HEK293T (cell line): Measurements from ENCODE around the gene PSEN1.

Experiments used
- CTCF ChIA-PET: fragments of 350-600 bp; formaldehyde crosslinking; extraction: SDS; loops from one replicate; lab custom pipeline; 2021; ENCODE audit warnings: antibody characterized with exemption, inconsistent platforms; lab: Yijun Ruan, JAX
- POLR2A ChIA-PET: fragments of 350-600 bp; formaldehyde crosslinking; extraction: SDS; loops from one replicate; lab custom pipeline; 2020; ENCODE audit warnings: antibody characterized with exemption, inconsistent platforms; lab: Yijun Ruan, JAX
- DNase-seq: peaks from one replicate; pipeline ENCODE4 v3.0.0; 2012; ENCODE audit warnings: mixed read lengths; ENCODE audit errors: extremely low spot score
- ARNT ChIP-seq: fragments of 450-650 bp; IDR thresholded peaks from 2 replicates; pipeline ENCODE4 v1.6.1; 2017; ENCODE audit warnings: mild to moderate bottlenecking
- BHLHE40 ChIP-seq: fragments of 450-650 bp; IDR thresholded peaks from 2 replicates; pipeline ENCODE4 v1.6.1; 2016; ENCODE audit warnings: mild to moderate bottlenecking, moderate library complexity, borderline replicate concordance
- CTBP1 ChIP-seq: fragments of 450-650 bp; IDR thresholded peaks from 2 replicates; pipeline ENCODE4 v1.6.1; 2016; ENCODE audit warnings: borderline replicate concordance
- ELF4 ChIP-seq: fragments of 450-650 bp; IDR thresholded peaks from 2 replicates; pipeline ENCODE4 v1.6.1; 2017; ENCODE audit warnings: antibody characterized with exemption
- FOXA1 ChIP-seq: fragments of 450-650 bp; IDR thresholded peaks from 2 replicates; pipeline ENCODE4 v1.6.1; 2016; ENCODE audit warnings: mild to moderate bottlenecking
- FOXK2 ChIP-seq: fragments of 450-650 bp; IDR thresholded peaks from 2 replicates; pipeline ENCODE4 v1.6.1; 2016; ENCODE audit warnings: mild to moderate bottlenecking
- FOXM1 ChIP-seq: fragments of 450-650 bp; IDR thresholded peaks from 2 replicates; pipeline ENCODE4 v1.6.1; 2017; ENCODE audit warnings: mild to moderate bottlenecking, borderline replicate concordance
- HDGF ChIP-seq: fragments of 450-650 bp; IDR thresholded peaks from 2 replicates; pipeline ENCODE4 v1.6.1; 2017; ENCODE audit warnings: antibody characterized with exemption, borderline replicate concordance
- L3MBTL2 ChIP-seq: fragments of 450-650 bp; conservative IDR thresholded peaks from 2 replicates; pipeline ENCODE4 v1.6.1; 2016; ENCODE audit warnings: mild to moderate bottlenecking
- LEF1 ChIP-seq: fragments of 450-650 bp; IDR thresholded peaks from 2 replicates; pipeline ENCODE4 v1.6.1; 2017; ENCODE audit warnings: mild to moderate bottlenecking, borderline replicate concordance
- NFRKB ChIP-seq: fragments of 450-650 bp; IDR thresholded peaks from 2 replicates; pipeline ENCODE4 v1.6.1; 2016; ENCODE audit warnings: mild to moderate bottlenecking, moderate library complexity
- PKNOX1 ChIP-seq: fragments of 450-650 bp; IDR thresholded peaks from 2 replicates; pipeline ENCODE4 v1.6.1; 2016
- SP1 ChIP-seq: fragments of 450-650 bp; IDR thresholded peaks from 2 replicates; pipeline ENCODE4 v1.6.1; 2017
- SUZ12 ChIP-seq: fragments of 450-650 bp; IDR thresholded peaks from 2 replicates; pipeline ENCODE4 v1.6.1; 2016; ENCODE audit warnings: mild to moderate bottlenecking
- TARDBP ChIP-seq: fragments of 450-650 bp; IDR thresholded peaks from 2 replicates; pipeline ENCODE4 v1.6.1; 2016
- ZNF384 ChIP-seq: fragments of 450-650 bp; IDR thresholded peaks from 2 replicates; pipeline ENCODE4 v1.6.1; 2016

PSEN1 gene

GRCh38 chr14:73254247-73255004, 118.1 kb downstream of the PSEN1 start:
- DNase-seq, result no peak
- CTCF ChIA-PET, result no interaction called here
- TF ChIP-seq LEF1, result no peak
- no peak for TF ChIP-seq CTBP1
- TF ChIP-seq PKNOX1, result no peak
- TF ChIP-seq NFRKB, result no peak
- TF ChIP-seq FOXA1, result no peak
- no peak for TF ChIP-seq ARNT
- POLR2A ChIA-PET, result no interaction called here

GRCh38 chr14:73255005-73255400, 118.7 kb downstream of the PSEN1 start:
- CTCF ChIA-PET, result no interaction called here

GRCh38 chr14:73255693-73256225, 119.5 kb downstream of the PSEN1 start:
- no peak for DNase-seq
- CTCF ChIA-PET, result no interaction called here
- no peak for TF ChIP-seq LEF1
- no peak for TF ChIP-seq ARNT
- no peak for TF ChIP-seq TARDBP
- no peak for TF ChIP-seq NFRKB
- TF ChIP-seq FOXA1, result no peak
- TF ChIP-seq BHLHE40, result no peak
- TF ChIP-seq ZNF384, result no peak
- TF ChIP-seq SUZ12, result no peak
- TF ChIP-seq SP1, result no peak
- no peak for TF ChIP-seq ELF4
- TF ChIP-seq HDGF, result no peak
- TF ChIP-seq FOXK2, result no peak
- no peak for TF ChIP-seq CTBP1
- TF ChIP-seq L3MBTL2, result no peak
- TF ChIP-seq FOXM1, result no peak
- TF ChIP-seq PKNOX1, result no peak
- POLR2A ChIA-PET, result no interaction called here

More at GRCh38 chr14:73255005-73255400, 118.7 kb downstream of the PSEN1 start:
- DNase-seq, result no peak
- TF ChIP-seq FOXM1 (no peak), SUZ12 (no peak), HDGF (no peak), ZNF384 (no peak), ELF4 (no peak), CTBP1 (no peak), BHLHE40 (no peak), NFRKB (no peak), L3MBTL2 (no peak), FOXA1 (no peak), SP1 (no peak), PKNOX1 (no peak), LEF1 (no peak), TARDBP (no peak), ARNT (no peak)
- POLR2A ChIA-PET, result no interaction called here

- no peak for TF ChIP-seq ARNT
- ChIA-PET CTCF (no interaction called here), POLR2A (no interaction called here)
- DNase-seq, result no peak
Measured at GRCh38 chr14:73258076-73258475, 121.8 kb downstream of the PSEN1 start.

- POLR2A ChIA-PET, result no interaction called here
- CTCF ChIA-PET, result interaction anchor here (0.6 kb wide), 1 partner anchor 15 kb away, joined by 3 read pairs; no protein-coding TSS in a partner anchor
- TF ChIP-seq PKNOX1 (no peak), SUZ12 (no peak), TARDBP (no peak), BHLHE40 (no peak), HDGF (no peak), ARNT (no peak), ZNF384 (no peak), CTBP1 (no peak), FOXA1 (no peak)
- no peak for DNase-seq
Measured at GRCh38 chr14:73258845-73259611, 122.7 kb downstream of the PSEN1 start.

GRCh38 chr14:73259837-73260236, 123.5 kb downstream of the PSEN1 start:
- TF ChIP-seq ELF4 (no peak), BHLHE40 (no peak), SUZ12 (no peak), L3MBTL2 (no peak), HDGF (no peak), FOXM1 (no peak), FOXK2 (no peak), ZNF384 (no peak), LEF1 (no peak), ARNT (no peak), PKNOX1 (no peak), SP1 (no peak), NFRKB (no peak), FOXA1 (no peak), CTBP1 (no peak), TARDBP (no peak)
- ChIA-PET POLR2A (no interaction called here), CTCF (interaction anchor here (0.6 kb wide), 1 partner anchor 14 kb away, joined by 3 read pairs; no protein-coding TSS in a partner anchor)
- no peak for DNase-seq
